Measurements from ENCODE around the gene CPSF7. TPM values are rescaled to one million over a fixed set of nuclear protein-coding genes. Genes with fewer than 3 reads are reported as not detected.
"Not testable (repeated sequence)": the region's sequence is repeated elsewhere in the genome, so short reads cannot be mapped to it uniquely, and the experiment has no call there.

The CPSF7 gene
- total RNA-seq, 4 donors from 2014 or later: 43.6 to 65.1 (median 53.7) TPM

- Histone ChIP-seq H3K4me3 (no peak overlapping the region), H3K36me3 (peaks cover 0 to 36% (median 22%) of the 10 kb centered on the region in 4 donors), H3K4me1 (peaks cover 3 to 15% (median 10%) of the 10 kb centered on the region in 4 donors), H3K9me3 (no peaks in the 10 kb centered on the region), H3K27ac (no peak overlapping the region), H3K27me3 (no peaks in the 10 kb centered on the region)
- in situ Hi-C loops (cut with MboI; ENCODE audit: low pct_ligation_motif_present in 1 of 4, low pct_unique_long_range_greater_than_20kb in 1 of 4, low sequenced_read_pairs in 3 of 4): no loop called here
- WGBS, 2 donors (ENCODE audit: low coverage in 1 of 2): 89 to 97% methylated on average over 1 of the region's 1 CpG
- no peak for DNase-seq
- intact Hi-C loops (cut with DNase I; ENCODE audit: low total_unique reads): no loop called here
- TF ChIP-seq POLR2AphosphoS5 (IDR thresholded peaks at IDR 0.05) (no peak), POLR2A (IDR thresholded peaks at IDR 0.05) (no peak), CTCF (IDR thresholded peaks at IDR 0.05) (no peak), EP300 (IDR thresholded peaks at IDR 0.05; ENCODE audit: low read depth) (no peak)
Observed at GRCh38 chr11:61439615-61440014, 9.8 kb upstream of the CPSF7 start.

- H3K4me1 ChIP-seq: peaks cover 3 to 15% (median 11%) of the 10 kb centered on the region in 4 donors
- no peak overlapping the region for H3K27ac ChIP-seq
- no peaks in the 10 kb centered on the region for H3K9me3 ChIP-seq
- TF ChIP-seq POLR2AphosphoS5 (IDR thresholded peaks at IDR 0.05) (no peak), EP300 (IDR thresholded peaks at IDR 0.05; ENCODE audit: low read depth) (no peak), POLR2A (IDR thresholded peaks at IDR 0.05) (no peak), CTCF (IDR thresholded peaks at IDR 0.05) (no peak)
- DNase-seq: no peak
- WGBS, 2 donors (ENCODE audit: low coverage in 1 of 2): 95 to 98% methylated on average over 5 of the region's 5 CpGs
- in situ Hi-C loops (cut with MboI; ENCODE audit: low pct_ligation_motif_present in 1 of 4, low pct_unique_long_range_greater_than_20kb in 1 of 4, low sequenced_read_pairs in 3 of 4): no loop called here
- H3K27me3 ChIP-seq: no peaks in the 10 kb centered on the region
- intact Hi-C loops (cut with DNase I; ENCODE audit: low total_unique reads): no loop called here
- no peak overlapping the region for H3K4me3 ChIP-seq
- H3K36me3 ChIP-seq: peaks cover 0 to 36% (median 22%) of the 10 kb centered on the region in 4 donors
Observed at GRCh38 chr11:61437496-61437895, 7.7 kb upstream of the CPSF7 start.

- DNase-seq; H3K27me3 ChIP-seq; intact Hi-C loops (cut with DNase I; ENCODE audit: low total_unique reads); H3K9me3 ChIP-seq; in situ Hi-C loops (cut with MboI; ENCODE audit: low pct_ligation_motif_present in 1 of 4, low pct_unique_long_range_greater_than_20kb in 1 of 4, low sequenced_read_pairs in 3 of 4): not testable (repeated sequence)
- H3K4me3 ChIP-seq: peak overlapping the region in 3 of 4 donors; percentile 64 to 76 (median 69)
- WGBS, 2 donors (ENCODE audit: low coverage in 1 of 2): 66 to 68% methylated on average over 9 to 10 of the region's 10 CpGs
- H3K4me1 ChIP-seq: peaks cover 21 to 48% (median 36%) of the 10 kb centered on the region in 4 donors
- H3K27ac ChIP-seq: peak overlapping the region; percentile 93 to 100 (median 96)
- peaks cover 0 to 22% (median 3%) of the 10 kb centered on the region in 4 donors for H3K36me3 ChIP-seq
Observed at GRCh38 chr11:61430839-61431238, 1.1 kb upstream of the CPSF7 start.

- WGBS, 2 donors (ENCODE audit: low coverage in 1 of 2): 0% methylated on average over 25 of the region's 37 CpGs; no CpG with 5 or more reads in 1 of the 2 donors
- peak in 2 of 5 experiments; percentile 23 to 36 for TF ChIP-seq CTCF (IDR thresholded peaks at IDR 0.05)
- no peak for TF ChIP-seq POLR2AphosphoS5 (IDR thresholded peaks at IDR 0.05)
- TF ChIP-seq EP300 (IDR thresholded peaks at IDR 0.05; ENCODE audit: low read depth): no peak
- TF ChIP-seq POLR2A (IDR thresholded peaks at IDR 0.05): no peak
- Histone ChIP-seq H3K4me1 (peaks cover 18 to 43% (median 27%) of the 10 kb centered on the region in 4 donors), H3K9me3 (no peaks in the 10 kb centered on the region), H3K27me3 (no peaks in the 10 kb centered on the region), H3K36me3 (peaks cover 0 to 37% (median 10%) of the 10 kb centered on the region in 4 donors), H3K27ac (peak overlapping the region; percentile 93 to 100 (median 96)), H3K4me3 (peak overlapping the region; percentile 64 to 99 (median 72))
- intact Hi-C loops (cut with DNase I; ENCODE audit: low total_unique reads): no loop called here
- in situ Hi-C loops (cut with MboI; ENCODE audit: low pct_ligation_motif_present in 1 of 4, low pct_unique_long_range_greater_than_20kb in 1 of 4, low sequenced_read_pairs in 3 of 4): no loop called here
- peak; percentile 63 for DNase-seq
Observed at GRCh38 chr11:61429346-61429690, 457 bp downstream of the CPSF7 start.

All from transverse colon (tissue), 4 donors.